ENCODE data around the gene NPAS3.

GRCh38 chr14:33406766-33407165, 468.1 kb downstream of the NPAS3 start:
- TF ChIP-seq, protein P1, sequence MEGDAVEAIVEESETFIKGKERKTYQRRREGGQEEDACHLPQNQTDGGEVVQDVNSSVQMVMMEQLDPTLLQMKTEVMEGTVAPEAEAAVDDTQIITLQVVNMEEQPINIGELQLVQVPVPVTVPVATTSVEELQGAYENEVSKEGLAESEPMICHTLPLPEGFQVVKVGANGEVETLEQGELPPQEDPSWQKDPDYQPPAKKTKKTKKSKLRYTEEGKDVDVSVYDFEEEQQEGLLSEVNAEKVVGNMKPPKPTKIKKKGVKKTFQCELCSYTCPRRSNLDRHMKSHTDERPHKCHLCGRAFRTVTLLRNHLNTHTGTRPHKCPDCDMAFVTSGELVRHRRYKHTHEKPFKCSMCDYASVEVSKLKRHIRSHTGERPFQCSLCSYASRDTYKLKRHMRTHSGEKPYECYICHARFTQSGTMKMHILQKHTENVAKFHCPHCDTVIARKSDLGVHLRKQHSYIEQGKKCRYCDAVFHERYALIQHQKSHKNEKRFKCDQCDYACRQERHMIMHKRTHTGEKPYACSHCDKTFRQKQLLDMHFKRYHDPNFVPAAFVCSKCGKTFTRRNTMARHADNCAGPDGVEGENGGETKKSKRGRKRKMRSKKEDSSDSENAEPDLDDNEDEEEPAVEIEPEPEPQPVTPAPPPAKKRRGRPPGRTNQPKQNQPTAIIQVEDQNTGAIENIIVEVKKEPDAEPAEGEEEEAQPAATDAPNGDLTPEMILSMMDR (conservative IDR thresholded peaks at IDR 0.05; ENCODE audit: low read length): no peak
- no peak for TF ChIP-seq EZH2phosphoT487 (IDR thresholded peaks at IDR 0.05; ENCODE audit: borderline replicate concordance)

Measured in Loucy (cell line).